MCF 10A (cell line): ENCODE measurements around the gene GRM5. TPM values are rescaled to one million over a fixed set of nuclear protein-coding genes. Genes with fewer than 3 reads are reported as not detected.
"Not testable (repeated sequence)": the region's sequence is repeated elsewhere in the genome, so short reads cannot be mapped to it uniquely, and the experiment has no call there.

Experiments used
- BruUV-seq: library from RNA; stranded (reverse); fragments of 400-500 nt; replicated peaks from 2 replicates; lab custom pipeline; 2021; lab: Mats Ljungman, UMichigan
- CTCF ChIA-PET: fragments of 300-600 bp; sonication (Branson Sonifier 250); formaldehyde crosslinking; extraction: SDS; loops from one replicate; lab custom pipeline; 2021; ENCODE audit warnings: antibody characterized with exemption, inconsistent platforms; lab: Yijun Ruan, JAX
- POLR2A ChIA-PET: fragments of 300-600, 350-650 bp; sonication (Branson Sonifier 250); formaldehyde crosslinking; extraction: SDS; loops from one replicate; lab custom pipeline; 2020; ENCODE audit warnings: antibody characterized with exemption, inconsistent platforms; lab: Yijun Ruan, JAX
- DNase-seq: peaks from one replicate; pipeline ENCODE4 v3.0.0-alpha.2; 2018; ENCODE audit not compliant: unreplicated experiment
- H3K27ac Mint-ChIP-seq: one replicate; pipeline ENCODE4 v1.8.0; 2022; ENCODE audit warnings: mild to moderate bottlenecking, low read depth, mixed read lengths; ENCODE audit not compliant: unreplicated experiment
- H3K27me3 Mint-ChIP-seq: one replicate; pipeline ENCODE4 v1.8.0; 2022; ENCODE audit warnings: mixed read lengths; ENCODE audit not compliant: insufficient read depth, unreplicated experiment
- H3K36me3 Mint-ChIP-seq: one replicate; pipeline ENCODE4 v1.8.0; 2022; ENCODE audit warnings: mild to moderate bottlenecking, moderate library complexity, mixed read lengths; ENCODE audit not compliant: insufficient read depth, unreplicated experiment
- H3K4me1 Mint-ChIP-seq: one replicate; pipeline ENCODE4 v1.8.0; 2022; ENCODE audit warnings: mixed read lengths; ENCODE audit not compliant: insufficient read depth, unreplicated experiment
- H3K4me3 Mint-ChIP-seq: one replicate; pipeline ENCODE4 v1.8.0; 2022; ENCODE audit warnings: mild to moderate bottlenecking, moderate library complexity, mixed read lengths; ENCODE audit not compliant: unreplicated experiment
- H3K9me3 Mint-ChIP-seq: one replicate; pipeline ENCODE4 v1.8.0; 2022; ENCODE audit warnings: mixed read lengths; ENCODE audit not compliant: unreplicated experiment
- CTCF ChIP-seq: fragments of 200-600 bp; IDR thresholded peaks from one replicate; pipeline ENCODE4 v1.8.0; 2022; ENCODE audit warnings: antibody characterized with exemption, mild to moderate bottlenecking; ENCODE audit not compliant: unreplicated experiment
- intact Hi-C: fragments of 100-400 bp; cut with micrococcal nuclease; formaldehyde crosslinking; loops from 2 replicates; pipeline ENCODE4 v1.14.1; 2022
- total RNA-seq: library from RNA; stranded (reverse); gene quantifications from 2 replicates; pipeline ENCODE4 v1.2.3, GENCODE V29; 2022

The GRM5 gene
- total RNA-seq, 1 experiment from 2014 or later, result not detected

DNA sequence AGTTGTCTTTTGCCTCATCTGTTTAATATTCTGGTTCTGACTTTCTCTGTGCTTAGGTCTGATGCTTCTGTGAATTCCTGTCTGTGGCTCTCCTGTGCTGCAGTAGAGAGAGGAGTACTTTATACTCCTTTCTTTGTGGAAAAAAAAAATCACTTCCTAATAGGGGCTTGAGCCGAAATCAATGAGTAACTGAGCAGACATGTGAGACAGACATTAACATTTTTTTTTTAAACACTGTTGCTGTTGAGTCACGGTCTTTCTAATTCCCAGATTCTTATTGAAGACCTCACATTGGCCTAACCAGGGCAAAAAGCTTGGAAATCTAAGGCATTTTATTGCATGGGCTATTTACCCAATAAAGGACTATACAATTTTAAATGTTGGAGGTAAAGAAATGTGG lies 86.1 kb downstream of the GRM5 start:
- no peaks in the 10 kb centered on the region for H3K36me3 Mint-ChIP-seq
- BruUV-seq, result no TSS peak
- intact Hi-C loops, result no loop called here
- H3K4me3 Mint-ChIP-seq, result no peak overlapping the region
- no peaks in the 10 kb centered on the region for H3K4me1 Mint-ChIP-seq
- POLR2A ChIA-PET, result no interaction called here
- no peaks in the 10 kb centered on the region for H3K27me3 Mint-ChIP-seq
- no peak overlapping the region for H3K27ac Mint-ChIP-seq
- no peak for TF ChIP-seq CTCF
- no peaks in the 10 kb centered on the region for H3K9me3 Mint-ChIP-seq
- DNase-seq, result no peak
- CTCF ChIA-PET, result interaction anchor here (0.7 kb wide), 1 partner anchor 1053 kb away, joined by 3 read pairs; no protein-coding TSS in a partner anchor

DNA sequence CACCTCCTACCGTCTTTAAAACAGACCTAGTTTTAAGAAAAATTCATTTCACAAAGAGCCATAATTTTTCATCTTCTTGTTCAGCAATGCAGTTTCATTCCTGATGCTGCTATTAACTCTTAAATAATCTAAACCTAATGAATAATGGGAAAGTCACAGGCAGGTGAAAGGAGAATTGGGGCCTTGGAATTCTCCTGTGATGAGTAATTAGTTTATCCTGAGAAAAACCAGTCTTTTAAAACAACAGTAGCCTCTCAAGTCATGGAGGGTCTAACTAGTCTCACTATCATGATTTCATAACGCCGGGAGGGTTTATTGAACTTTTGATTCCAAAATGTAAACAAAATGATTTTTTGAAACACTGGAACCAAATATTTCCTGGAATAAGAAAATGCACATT lies 86.8 kb downstream of the GRM5 start:
- H3K36me3 Mint-ChIP-seq, BruUV-seq, H3K4me3 Mint-ChIP-seq, H3K27ac Mint-ChIP-seq, CTCF ChIA-PET, intact Hi-C loops, DNase-seq, H3K4me1 Mint-ChIP-seq, H3K27me3 Mint-ChIP-seq, POLR2A ChIA-PET, H3K9me3 Mint-ChIP-seq: not testable (repeated sequence)

GRCh38 chr11:88975441-88975840 lies 90.3 kb downstream of the GRM5 start:
- CTCF ChIA-PET, POLR2A ChIA-PET, H3K27me3 Mint-ChIP-seq, H3K36me3 Mint-ChIP-seq, intact Hi-C loops, H3K9me3 Mint-ChIP-seq, H3K27ac Mint-ChIP-seq, BruUV-seq, H3K4me1 Mint-ChIP-seq, DNase-seq, H3K4me3 Mint-ChIP-seq: not testable (repeated sequence)

GRCh38 chr11:88972210-88972609 lies 93.6 kb downstream of the GRM5 start:
- no peak for TF ChIP-seq CTCF
- BruUV-seq, result no TSS peak
- Mint-ChIP-seq H3K36me3 (no peaks in the 10 kb centered on the region), H3K27me3 (peaks cover 13% of the 10 kb centered on the region), H3K27ac (no peak overlapping the region), H3K9me3 (no peaks in the 10 kb centered on the region), H3K4me3 (no peak overlapping the region), H3K4me1 (no peaks in the 10 kb centered on the region)
- ChIA-PET POLR2A (no interaction called here), CTCF (no interaction called here)
- DNase-seq, result no peak
- intact Hi-C loops, result no loop called here

DNA sequence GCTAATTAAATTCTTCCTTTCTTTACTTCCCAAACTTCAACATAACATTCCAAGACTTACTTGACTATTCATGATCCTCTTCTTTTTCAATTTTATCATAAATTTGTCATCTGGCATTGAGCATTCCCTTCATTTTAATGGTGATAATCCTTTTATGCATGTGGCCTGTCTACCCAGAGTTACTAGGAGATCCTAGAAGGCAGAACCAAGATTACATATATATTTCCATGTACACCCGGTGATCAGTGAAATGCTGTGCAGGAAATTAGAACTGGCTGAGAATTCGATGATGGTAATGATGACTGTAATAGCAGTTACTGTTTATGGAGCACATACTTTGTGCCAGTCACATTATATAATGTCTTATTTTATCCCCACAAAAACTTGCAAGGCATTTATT lies 104.2 kb downstream of the GRM5 start:
- H3K27me3 Mint-ChIP-seq, BruUV-seq, DNase-seq, H3K36me3 Mint-ChIP-seq, intact Hi-C loops, CTCF ChIA-PET, H3K9me3 Mint-ChIP-seq, H3K27ac Mint-ChIP-seq, H3K4me3 Mint-ChIP-seq, POLR2A ChIA-PET, H3K4me1 Mint-ChIP-seq: not testable (repeated sequence)

DNA sequence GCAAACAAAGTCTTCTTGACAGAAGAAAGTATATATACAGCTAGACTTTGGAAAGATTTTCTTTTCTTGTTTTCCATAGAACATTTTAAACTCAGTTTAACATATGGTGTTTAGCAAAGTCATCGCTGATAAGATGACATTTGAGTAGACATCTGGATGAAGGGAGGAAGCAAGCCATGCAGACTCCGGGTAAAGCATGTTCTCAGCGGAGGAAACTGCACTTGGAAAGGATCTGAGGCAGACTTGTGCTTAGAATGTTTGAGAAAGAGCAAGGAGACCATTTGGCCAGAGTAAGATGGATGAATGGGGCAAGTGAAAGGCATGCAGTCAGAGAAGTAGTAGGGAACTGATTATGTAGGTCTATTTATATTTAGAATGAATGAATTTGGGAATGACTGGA lies 105.9 kb downstream of the GRM5 start:
- H3K9me3 Mint-ChIP-seq, DNase-seq, H3K4me3 Mint-ChIP-seq, BruUV-seq, H3K27me3 Mint-ChIP-seq, CTCF ChIA-PET, H3K4me1 Mint-ChIP-seq, intact Hi-C loops, POLR2A ChIA-PET, H3K27ac Mint-ChIP-seq, H3K36me3 Mint-ChIP-seq: not testable (repeated sequence)
